ENCODE results near the gene IFT27.
"Not testable (repeated sequence)": the region's sequence is repeated elsewhere in the genome, so short reads cannot be mapped to it uniquely, and the experiment has no call there.

IFT27 gene

GRCh38 chr22:36764641-36765040, 11.3 kb downstream of the IFT27 start:
- DNase-seq: no peak

GRCh38 chr22:36764060-36764459, 11.9 kb downstream of the IFT27 start:
- no peak for DNase-seq

GRCh38 chr22:36763576-36763975, 12.3 kb downstream of the IFT27 start:
- no peak for DNase-seq

GRCh38 chr22:36762687-36763260, 13.1 kb downstream of the IFT27 start:
- no peak for DNase-seq

GRCh38 chr22:36761553-36762240, 14.2 kb downstream of the IFT27 start:
- DNase-seq: no peak

- DNase-seq: no peak
Measured at GRCh38 chr22:36760786-36761185, 15.1 kb downstream of the IFT27 start.

GRCh38 chr22:36759481-36760159, 16.3 kb downstream of the IFT27 start:
- DNase-seq: no peak

GRCh38 chr22:36758792-36759271, 17.1 kb downstream of the IFT27 start:
- no peak for DNase-seq

GRCh38 chr22:36757668-36758211, 18.2 kb downstream of the IFT27 start:
- peak; percentile 78 for DNase-seq

GRCh38 chr22:36756746-36757655, 18.9 kb downstream of the IFT27 start:
- no peak for DNase-seq

- no peak for DNase-seq
Measured at GRCh38 chr22:36756031-36756430, 19.9 kb downstream of the IFT27 start.

- no peak for DNase-seq
Measured at GRCh38 chr22:36755316-36755715, 20.6 kb downstream of the IFT27 start.

- not testable (repeated sequence) for DNase-seq
Measured at GRCh38 chr22:36754881-36755280, 21.0 kb downstream of the IFT27 start.

- DNase-seq: no peak
Measured at GRCh38 chr22:36753916-36754315, 22.0 kb downstream of the IFT27 start.

- no peak for DNase-seq
Measured at GRCh38 chr22:36753120-36753802, 22.7 kb downstream of the IFT27 start.

- DNase-seq: no peak
Measured at GRCh38 chr22:36746375-36746970, 29.4 kb downstream of the IFT27 start.

GRCh38 chr22:36745301-36745995, 30.5 kb downstream of the IFT27 start:
- no peak for DNase-seq

- DNase-seq: no peak
Measured at GRCh38 chr22:36744791-36745190, 31.1 kb downstream of the IFT27 start.

- no peak for DNase-seq
Measured at GRCh38 chr22:36744413-36744765, 31.5 kb downstream of the IFT27 start.

GRCh38 chr22:36743591-36744412, 32.1 kb downstream of the IFT27 start:
- DNase-seq: no peak
